SU-DHL-6 (cell line): Measurements from ENCODE around the gene KCNK13.

Source experiments
- H2AFZ ChIP-seq: fragments of 200-600 bp; sonication (generic); 2 replicates; pipeline ENCODE4 v1.6.1; 2014; ENCODE audit warnings: low read depth, mild to moderate bottlenecking, moderate library complexity, mixed read lengths, antibody characterized with exemption, low read length; ENCODE audit not compliant: severe bottlenecking
- H3F3A ChIP-seq: fragments of 200-600 bp; shearing (Covaris generic); 2 replicates; pipeline ENCODE4 v1.6.0; 2016; ENCODE audit warnings: antibody characterized with exemption, mild to moderate bottlenecking; ENCODE audit not compliant: insufficient read depth
- H3K27ac ChIP-seq: fragments of 200-600 bp; sonication (generic); 2 replicates; pipeline ENCODE4 v1.5.1; 2016; ENCODE audit warnings: low read depth, mild to moderate bottlenecking, low read length, moderate library complexity, mixed read lengths
- H3K27me3 ChIP-seq: fragments of 200-600 bp; sonication (generic), shearing (Covaris generic); 2 replicates; pipeline ENCODE4 v1.6.0; 2014; ENCODE audit warnings: mild to moderate bottlenecking, low read length
- H3K36me3 ChIP-seq: fragments of 200-600 bp; sonication (generic); 2 replicates; pipeline ENCODE4 v1.6.1; 2014; ENCODE audit warnings: mild to moderate bottlenecking, low read length, mixed read lengths
- H3K4me2 ChIP-seq: fragments of 300-600, 200-600 bp; shearing (Covaris generic), sonication (generic); 2 replicates; pipeline ENCODE4 v1.6.0; 2014; ENCODE audit warnings: low read length, low read depth, mild to moderate bottlenecking; ENCODE audit not compliant: poor library complexity, severe bottlenecking
- H3K4me3 ChIP-seq: fragments of 200-600 bp; sonication (generic); 2 replicates; pipeline ENCODE4 v1.5.1; 2014; ENCODE audit warnings: antibody characterized with exemption, low read length, mild to moderate bottlenecking, mixed read lengths; ENCODE audit not compliant: insufficient read depth, poor library complexity, severe bottlenecking
- H3K79me2 ChIP-seq: fragments of 200-600 bp; sonication (generic); 2 replicates; pipeline ENCODE4 v1.6.1; 2014; ENCODE audit warnings: mild to moderate bottlenecking, low read length, moderate library complexity; ENCODE audit not compliant: insufficient read depth
- H3K9ac ChIP-seq: fragments of 200-600 bp; sonication (generic); 2 replicates; pipeline ENCODE4 v1.7.0; 2014; ENCODE audit warnings: mild to moderate bottlenecking, low read length
- H3K9me2 ChIP-seq: fragments of 200-600 bp; sonication (generic); replicated peaks from 2 replicates; pipeline ENCODE4 v1.6.1; 2014; ENCODE audit warnings: low read length; ENCODE audit not compliant: insufficient read depth
- H3K9me3 ChIP-seq: fragments of 200-600 bp; sonication (generic); 2 replicates; pipeline ENCODE4 v1.6.1; 2014; ENCODE audit warnings: low read length, mixed read lengths; ENCODE audit not compliant: insufficient read depth
- H4K20me1 ChIP-seq: fragments of 200-600 bp; sonication (generic); 2 replicates; pipeline ENCODE4 v1.6.1; 2014; ENCODE audit warnings: low read depth, mild to moderate bottlenecking, antibody characterized with exemption, low read length, moderate library complexity, mixed read lengths
- CTCF ChIP-seq: fragments of 200-600 bp; sonication (generic); IDR thresholded peaks from one replicate; pipeline ENCODE4 v1.5.1; 2017; ENCODE audit warnings: antibody characterized with exemption, mild to moderate bottlenecking, low read length, moderate library complexity; ENCODE audit not compliant: insufficient read depth, poor library complexity, severe bottlenecking
- EZH2phosphoT487 ChIP-seq: fragments of 200-600 bp; sonication (generic), shearing (Covaris generic); conservative IDR thresholded peaks from 2 replicates; pipeline ENCODE4 v1.6.1; 2018; ENCODE audit warnings: mild to moderate bottlenecking, antibody characterized with exemption, low read length, moderate library complexity, mixed read lengths

KCNK13 gene

DNA sequence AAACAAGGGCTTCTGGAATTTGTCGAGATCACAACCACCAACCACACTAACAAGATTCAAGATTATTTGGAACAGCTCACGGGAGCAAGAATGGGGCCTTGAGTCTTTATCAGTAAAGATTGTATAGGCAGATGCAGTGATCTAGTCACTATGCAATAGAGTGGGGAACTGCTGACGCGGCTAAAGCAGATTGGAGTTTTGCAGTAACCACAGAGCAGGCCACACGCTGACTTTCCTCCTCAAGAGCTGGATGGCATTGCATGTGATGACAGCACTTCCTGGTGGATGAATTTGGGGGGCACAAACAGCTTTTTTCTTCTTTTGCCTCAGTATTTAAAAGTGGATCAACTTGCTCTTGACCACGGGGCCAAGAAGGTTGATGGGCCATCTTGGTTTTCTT lies 46.0 kb downstream of the KCNK13 start:
- Histone ChIP-seq H3K79me2 (no peaks in the 10 kb centered on the region), H3K4me2 (no peak overlapping the region), H3K9ac (no peak overlapping the region), H3K9me2 (no peaks in the 10 kb centered on the region), H3K9me3 (no peaks in the 10 kb centered on the region), H3K4me3 (no peak overlapping the region), H3K27ac (no peak overlapping the region), H3K27me3 (no peaks in the 10 kb centered on the region), H4K20me1 (no peaks in the 10 kb centered on the region), H3K36me3 (no peaks in the 10 kb centered on the region), H2AFZ (no peak overlapping the region), H3F3A (no peaks in the 10 kb centered on the region)
- TF ChIP-seq CTCF (no peak), EZH2phosphoT487 (no peak)

DNA sequence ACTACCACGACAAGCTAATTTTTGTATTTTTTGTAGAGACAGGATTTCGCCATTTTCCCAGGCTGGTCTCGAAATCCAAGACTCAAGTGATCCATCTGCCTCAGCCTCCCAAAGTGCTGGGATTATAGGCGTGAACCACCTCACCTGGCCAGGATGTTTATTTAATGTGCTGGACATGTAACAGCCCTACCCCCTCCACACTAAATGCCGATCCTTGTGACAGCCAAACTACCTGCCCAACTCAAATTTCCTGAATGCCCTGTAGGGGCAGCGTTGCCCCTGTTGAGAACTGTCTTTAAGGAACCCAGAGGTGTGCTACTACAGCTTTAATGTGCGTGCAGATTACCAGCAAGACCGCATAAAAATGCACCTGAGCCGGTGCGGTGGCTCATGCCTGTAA lies 48.1 kb downstream of the KCNK13 start:
- no peaks in the 10 kb centered on the region for H4K20me1 ChIP-seq
- no peak overlapping the region for H3K27ac ChIP-seq
- H2AFZ ChIP-seq, result no peak overlapping the region
- H3K4me2 ChIP-seq, result no peak overlapping the region
- no peaks in the 10 kb centered on the region for H3K36me3 ChIP-seq
- no peaks in the 10 kb centered on the region for H3K9me2 ChIP-seq
- no peaks in the 10 kb centered on the region for H3K27me3 ChIP-seq
- no peak overlapping the region for H3K4me3 ChIP-seq
- no peaks in the 10 kb centered on the region for H3K9me3 ChIP-seq
- H3K79me2 ChIP-seq, result no peaks in the 10 kb centered on the region
- H3K9ac ChIP-seq, result no peak overlapping the region
- no peak for TF ChIP-seq EZH2phosphoT487
- no peak for TF ChIP-seq CTCF
- no peaks in the 10 kb centered on the region for H3F3A ChIP-seq

GRCh38 chr14:90111895-90112534 lies 50.2 kb downstream of the KCNK13 start:
- H3K79me2 ChIP-seq, result no peaks in the 10 kb centered on the region
- H3K4me3 ChIP-seq, result no peak overlapping the region
- no peak overlapping the region for H3K9ac ChIP-seq
- no peaks in the 10 kb centered on the region for H3F3A ChIP-seq
- no peaks in the 10 kb centered on the region for H3K9me3 ChIP-seq
- H3K36me3 ChIP-seq, result no peaks in the 10 kb centered on the region
- no peaks in the 10 kb centered on the region for H3K27me3 ChIP-seq
- TF ChIP-seq EZH2phosphoT487 (no peak), CTCF (no peak)
- no peak overlapping the region for H3K4me2 ChIP-seq
- H2AFZ ChIP-seq, result no peak overlapping the region
- no peak overlapping the region for H3K27ac ChIP-seq
- H3K9me2 ChIP-seq, result no peaks in the 10 kb centered on the region
- no peaks in the 10 kb centered on the region for H4K20me1 ChIP-seq
